SH-SY5Y (cell line): ENCODE results near the gene CDH4.

Experiments used
- GATA2 ChIP-seq: IDR thresholded peaks from 2 replicates; pipeline ENCODE4 v1.6.1; 2011; ENCODE audit warnings: mild to moderate bottlenecking, low read depth, low read length
- GATA3 ChIP-seq: IDR thresholded peaks from 2 replicates; pipeline ENCODE4 v1.6.1; 2011; ENCODE audit warnings: low read depth, mild to moderate bottlenecking, low read length, moderate library complexity

Gene CDH4

GRCh38 chr20:61940976-61941720 is 689.1 kb downstream of the CDH4 start:
- TF ChIP-seq GATA3 (no peak), GATA2 (no peak)

- TF ChIP-seq GATA2 (no peak), GATA3 (no peak)
Measured at GRCh38 chr20:61941721-61942405, 689.8 kb downstream of the CDH4 start.

GRCh38 chr20:61942526-61942925 is 690.5 kb downstream of the CDH4 start:
- TF ChIP-seq GATA2: no peak
- no peak for TF ChIP-seq GATA3

GRCh38 chr20:61948586-61949362 is 696.7 kb downstream of the CDH4 start:
- TF ChIP-seq GATA2: no peak
- TF ChIP-seq GATA3: no peak

GRCh38 chr20:61949363-61949713 is 697.3 kb downstream of the CDH4 start:
- no peak for TF ChIP-seq GATA3

- no peak for TF ChIP-seq GATA3
- no peak for TF ChIP-seq GATA2
Measured at GRCh38 chr20:61949714-61950640, 697.9 kb downstream of the CDH4 start.

- no peak for TF ChIP-seq GATA3
- no peak for TF ChIP-seq GATA2
Measured at GRCh38 chr20:61950641-61951071, 698.6 kb downstream of the CDH4 start.

- no peak for TF ChIP-seq GATA3
- TF ChIP-seq GATA2: no peak
Measured at GRCh38 chr20:61951695-61952533, 699.9 kb downstream of the CDH4 start.

- TF ChIP-seq GATA3 (no peak), GATA2 (no peak)
Measured at GRCh38 chr20:61953037-61954021, 701.3 kb downstream of the CDH4 start.

- TF ChIP-seq GATA3: no peak
- no peak for TF ChIP-seq GATA2
Measured at GRCh38 chr20:61954276-61955021, 702.4 kb downstream of the CDH4 start.

- no peak for TF ChIP-seq GATA2
- TF ChIP-seq GATA3: no peak
Measured at GRCh38 chr20:61955668-61956395, 703.8 kb downstream of the CDH4 start.
